ENCODE data around the gene MUC15.

- TF ChIP-seq CTCF (IDR thresholded peaks at IDR 0.05) = no peak
- no peak for TF ChIP-seq POLR2A (IDR thresholded peaks at IDR 0.05)
These were observed 1.8 kb upstream of the MUC15 start for GRCh38 chr11:26573896-26574295.
